ENCODE results near the gene CFAP58.

Gene CFAP58

GRCh38 chr10:104334965-104335650, 18.5 kb upstream of the CFAP58 start:
- peak; percentile 34 to 72 for DNase-seq

GRCh38 chr10:104336821-104337467, 16.7 kb upstream of the CFAP58 start:
- no peak for DNase-seq

GRCh38 chr10:104337521-104337984, 16.1 kb upstream of the CFAP58 start:
- no peak for DNase-seq

GRCh38 chr10:104337985-104338735, 15.5 kb upstream of the CFAP58 start, which contains the start of gene ITPRIP:
Gene ITPRIP (minus strand): TSS chr10:104338465. CDS start chr10:104316051, 22,414 bp downstream.
- peak; percentile 0 to 63 for DNase-seq

GRCh38 chr10:104339469-104340110, 14.0 kb upstream of the CFAP58 start:
- DNase-seq: no peak

- DNase-seq: no peak
Measured at GRCh38 chr10:104340111-104340526, 13.5 kb upstream of the CFAP58 start.

GRCh38 chr10:104340641-104341040, 13.0 kb upstream of the CFAP58 start:
- DNase-seq: no peak

GRCh38 chr10:104342941-104343411, 10.7 kb upstream of the CFAP58 start:
- no peak for DNase-seq

GRCh38 chr10:104344219-104344618, 9.4 kb upstream of the CFAP58 start:
- no peak for DNase-seq

- no peak for DNase-seq
Measured at GRCh38 chr10:104345515-104345914, 8.1 kb upstream of the CFAP58 start.

- DNase-seq: no peak
Measured at GRCh38 chr10:104345941-104346340, 7.7 kb upstream of the CFAP58 start.

GRCh38 chr10:104347295-104348045, 6.2 kb upstream of the CFAP58 start:
- no peak for DNase-seq

- no peak for DNase-seq
Measured at GRCh38 chr10:104348601-104349000, 5.0 kb upstream of the CFAP58 start.

GRCh38 chr10:104349623-104350126, 4.0 kb upstream of the CFAP58 start:
- DNase-seq: no peak

GRCh38 chr10:104350127-104350635, 3.5 kb upstream of the CFAP58 start:
- DNase-seq: peak; percentile 32 to 53

GRCh38 chr10:104351061-104351702, 2.5 kb upstream of the CFAP58 start:
- no peak for DNase-seq

- DNase-seq: no peak
Measured at GRCh38 chr10:104351919-104352318, 1.7 kb upstream of the CFAP58 start.

GRCh38 chr10:104359811-104360210, 6.2 kb downstream of the CFAP58 start:
- DNase-seq: no peak

- DNase-seq: peak in 1 of 2 experiments; percentile 6
Measured at GRCh38 chr10:104367904-104368303, 14.3 kb downstream of the CFAP58 start.

GRCh38 chr10:104368381-104368780, 14.7 kb downstream of the CFAP58 start:
- DNase-seq: peak; percentile 3 to 14

GRCh38 chr10:104371753-104372152, 18.1 kb downstream of the CFAP58 start:
- DNase-seq: no peak

Measured in NCI-H526 (cell line).